ENCODE data around the gene KPNA5. TPM values are rescaled to one million over a fixed set of nuclear protein-coding genes. Genes with fewer than 3 reads are reported as not detected.

KPNA5 gene
- total and polyA plus RNA-seq, 2 of the 13 experiments (the other 11 are each of a cell fraction or from before 2014, with no cell fraction given), result 5.3 to 13.0 TPM

GRCh38 chr6:116631379-116631990 lies 49.5 kb upstream of the KPNA5 start (continued):
- no peak for TF ChIP-seq ZNF576 (CRISPR knock-in tag; IDR thresholded peaks at IDR 0.05)
- TF ChIP-seq ZNF839 (CRISPR knock-in tag; IDR thresholded peaks at IDR 0.05; ENCODE audit: borderline replicate concordance), result no peak
- no peak for TF ChIP-seq SRY (CRISPR knock-in tag; IDR thresholded peaks at IDR 0.05)
- TF ChIP-seq AGO2 (optimal IDR thresholded peaks at IDR 0.05; ENCODE audit: low read depth, low read length), result no peak
- peak; percentile 98 for TF ChIP-seq SAP130 (CRISPR knock-in tag; IDR thresholded peaks at IDR 0.05; ENCODE audit: low read depth)
- peak; percentile 81 for TF ChIP-seq MXD4 (CRISPR knock-in tag; IDR thresholded peaks at IDR 0.05)
- TF ChIP-seq ZNF205 (CRISPR knock-in tag; IDR thresholded peaks at IDR 0.05), result peak; percentile 76; the same call in 1 of the 2 replicates
- TF ChIP-seq IRX3 (CRISPR knock-in tag; IDR thresholded peaks at IDR 0.05; ENCODE audit: borderline replicate concordance, low read depth), result no peak
- TF ChIP-seq ARNTL (CRISPR knock-in tag; IDR thresholded peaks at IDR 0.05), result peak; percentile 41; the same call in 1 of the 2 replicates
- no peak for TF ChIP-seq POLR2AphosphoS2 (IDR thresholded peaks at IDR 0.05; ENCODE audit: low read depth, low read length)
- TF ChIP-seq CREBL2 (CRISPR knock-in tag; IDR thresholded peaks at IDR 0.05; ENCODE audit: borderline replicate concordance), result no peak
- TF ChIP-seq GMEB2 (CRISPR knock-in tag; IDR thresholded peaks at IDR 0.05; ENCODE audit: low read depth), result no peak
- TF ChIP-seq ZNF225 (CRISPR knock-in tag; IDR thresholded peaks at IDR 0.05), result no peak
- TF ChIP-seq ZNF292 (CRISPR knock-in tag; IDR thresholded peaks at IDR 0.05; ENCODE audit: borderline replicate concordance, low read depth), result peak; percentile 87; the same call in 1 of the 2 replicates
- no peak for TF ChIP-seq RNF2 (conservative IDR thresholded peaks at IDR 0.05; ENCODE audit: low read depth)
- TF ChIP-seq ZBTB40 (IDR thresholded peaks at IDR 0.05), result no peak
- TF ChIP-seq ZBTB40 (CRISPR knock-in tag; IDR thresholded peaks at IDR 0.05), result peak; percentile 79; the same call in 1 of the 2 replicates
- no peak for TF ChIP-seq ZNF674 (CRISPR knock-in tag; IDR thresholded peaks at IDR 0.05; ENCODE audit: low read depth)
